GM21717 (cell line): Measurements from ENCODE around the gene PRRX2.

Experiments used
- ATAC-seq: cut with Tn5 transposase; IDR thresholded peaks from one replicate; pipeline ENCODE4 v1.9.1; 2021; ENCODE audit warnings: mild to moderate bottlenecking, moderate library complexity; ENCODE audit not compliant: unreplicated experiment

The PRRX2 gene

DNA sequence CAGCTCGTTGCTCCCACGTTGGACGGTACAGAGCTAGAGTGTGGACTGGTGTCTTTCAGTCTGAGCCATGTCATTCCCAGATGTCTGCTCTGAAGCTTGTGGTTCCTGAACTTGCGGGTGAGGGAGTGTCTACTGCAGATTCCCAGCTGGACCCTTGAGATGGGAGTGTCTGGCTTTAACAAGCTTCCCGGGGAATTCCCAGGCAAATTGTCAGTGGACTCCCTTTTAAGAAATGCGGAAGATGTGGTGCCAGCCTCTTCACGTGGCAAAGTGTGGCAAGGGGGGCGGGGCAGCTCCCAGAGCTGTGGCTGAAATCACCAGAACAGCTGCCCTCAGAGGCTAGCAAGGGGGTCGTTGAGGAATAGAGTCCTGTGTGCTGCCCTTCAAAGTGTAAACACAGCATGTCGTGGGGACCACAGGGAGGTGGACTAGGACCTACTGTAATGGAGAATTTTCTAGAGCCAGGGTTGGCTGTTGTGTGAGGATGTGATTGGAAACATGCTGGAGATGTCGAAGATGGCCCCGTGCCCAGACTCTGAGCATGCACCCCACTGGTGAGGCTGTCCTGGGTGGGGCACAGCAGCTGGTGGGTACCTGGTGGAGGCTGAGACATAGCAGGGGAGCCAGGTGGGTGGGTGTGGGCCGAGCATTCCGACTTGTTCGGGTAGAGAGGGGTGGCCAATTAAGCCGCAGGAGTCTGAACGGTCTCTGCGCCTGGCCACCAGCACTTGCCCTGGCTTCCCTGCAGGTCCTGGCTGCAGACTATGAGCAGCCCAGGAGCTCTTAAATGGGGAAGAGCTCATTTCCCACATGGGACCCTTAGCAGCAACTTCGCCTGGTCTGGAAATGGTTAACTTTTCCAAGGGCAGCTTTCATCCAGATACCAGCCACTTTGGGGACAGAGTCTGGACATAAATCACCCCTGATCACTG lies 37.4 kb downstream of the PRRX2 start:
- ATAC-seq = no peak

DNA sequence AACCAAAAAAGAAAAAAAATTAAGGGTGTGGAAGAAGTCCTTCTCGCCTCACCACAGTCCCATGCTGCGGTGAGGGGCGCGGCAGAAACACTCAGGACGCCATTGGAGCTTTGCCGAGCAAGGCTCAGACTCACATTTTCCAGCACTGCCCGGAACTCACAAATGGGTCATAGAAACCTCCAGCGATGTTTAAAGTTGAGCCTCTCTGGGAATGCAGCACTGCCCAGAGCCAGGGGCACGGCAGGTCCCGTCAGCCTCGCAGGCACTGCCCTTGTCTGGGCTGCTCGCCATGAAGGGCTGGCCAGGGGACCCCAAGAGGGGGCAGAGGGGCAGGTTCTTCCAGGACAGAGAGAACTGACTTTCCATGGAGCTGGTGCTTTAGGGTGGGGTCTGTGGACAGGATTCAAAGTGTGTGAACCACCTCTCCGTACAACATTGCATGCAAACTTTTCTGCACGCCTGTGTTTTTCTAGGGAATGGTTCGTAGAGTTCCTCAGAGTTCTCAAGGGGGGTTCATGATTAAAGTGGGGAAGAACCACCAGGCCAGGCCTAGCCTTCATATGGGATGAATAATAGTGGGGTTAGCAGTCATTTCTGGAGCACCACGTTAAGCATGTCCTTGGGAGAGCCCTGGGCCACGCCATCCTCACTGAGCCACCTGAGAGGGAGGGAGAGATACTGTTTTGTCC lies 38.4 kb downstream of the PRRX2 start:
- no peak for ATAC-seq

DNA sequence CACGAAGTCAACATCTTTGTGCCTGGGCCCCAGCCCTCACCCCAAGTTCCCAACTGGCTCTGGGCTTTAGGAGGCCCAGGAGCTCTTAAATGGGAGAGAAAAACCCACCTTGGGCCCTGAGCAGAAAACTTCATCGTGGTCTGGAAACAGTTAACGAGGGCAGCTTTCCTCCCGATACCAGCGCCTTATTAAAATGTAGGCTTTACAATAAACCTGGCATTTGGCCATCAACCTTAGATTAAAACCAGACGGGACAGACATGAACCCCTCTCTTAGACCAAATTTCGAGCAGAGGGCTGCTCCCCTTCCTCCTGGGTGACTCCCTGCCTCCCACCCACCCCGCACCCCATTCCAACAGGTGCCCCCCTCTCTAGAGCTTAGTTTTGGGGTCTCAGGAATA lies 39.4 kb downstream of the PRRX2 start:
- no peak for ATAC-seq

DNA sequence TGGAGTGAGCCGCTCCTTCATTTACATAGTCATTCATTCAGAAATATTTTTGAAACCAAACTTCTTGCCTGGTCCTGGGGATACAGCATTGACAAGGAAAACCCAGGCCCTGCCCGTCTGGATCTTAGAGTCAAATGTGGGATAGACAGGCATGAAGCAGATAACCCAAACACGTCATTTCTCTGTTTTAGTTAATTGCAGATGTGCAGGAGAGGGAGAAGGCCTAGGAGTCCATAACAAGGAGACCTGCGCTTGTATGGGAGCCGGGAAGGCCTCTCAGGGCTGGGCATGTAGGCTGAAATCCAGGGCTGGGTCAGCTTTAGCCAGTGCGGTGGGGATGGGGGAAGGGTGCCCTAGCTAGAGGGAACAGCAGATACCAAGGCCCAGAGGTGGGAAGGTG lies 43.3 kb downstream of the PRRX2 start:
- ATAC-seq = no peak

DNA sequence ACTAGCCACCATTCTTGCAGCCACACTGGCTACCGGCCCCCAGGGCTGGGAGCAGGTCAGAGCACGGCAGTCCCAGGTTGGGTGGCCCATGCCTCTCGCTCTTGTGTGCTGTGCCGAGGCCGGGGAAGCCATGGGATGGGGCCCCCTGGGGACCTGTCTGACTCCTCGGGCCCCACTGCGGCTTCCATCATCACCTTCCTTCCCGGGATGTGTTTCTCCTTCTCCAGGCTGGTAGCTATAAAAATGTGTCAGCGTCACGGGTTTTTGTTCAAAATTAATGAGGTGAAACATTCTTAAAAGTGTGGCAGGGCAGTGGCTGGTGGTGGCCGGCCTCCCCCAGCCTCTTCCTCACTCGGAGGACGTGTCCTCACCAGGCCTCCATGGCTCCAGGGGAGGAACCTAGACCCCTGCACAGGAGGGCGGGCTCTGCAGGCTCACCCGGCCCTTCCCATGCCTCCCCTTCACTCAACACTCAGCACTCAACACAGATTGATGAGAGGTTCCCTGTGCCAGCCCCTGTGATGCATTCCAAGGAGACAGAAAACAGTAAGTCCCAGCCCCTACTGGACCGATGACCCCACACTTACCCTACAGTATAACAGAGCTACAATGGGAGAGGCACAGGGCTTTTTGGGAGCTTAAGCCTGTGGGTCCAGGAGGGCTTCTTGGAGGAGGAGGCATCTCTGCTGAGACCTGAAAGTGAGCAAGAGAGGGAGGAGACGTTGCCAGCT lies 44.2 kb downstream of the PRRX2 start:
- ATAC-seq = no peak

DNA sequence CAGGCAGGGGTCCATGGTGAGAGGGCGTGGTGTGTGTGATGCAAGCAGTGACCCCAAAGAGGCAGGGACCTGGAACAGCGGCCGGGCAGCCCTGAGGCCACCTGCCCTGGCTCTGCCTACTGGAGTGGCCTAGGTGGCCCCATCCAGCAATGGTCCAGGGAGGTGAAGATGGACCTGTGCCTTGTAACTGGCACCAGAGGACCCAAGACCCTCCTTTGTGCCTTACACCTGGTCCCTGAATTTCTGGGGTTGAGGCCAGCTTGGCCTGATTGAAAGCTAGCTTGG lies 44.7 kb downstream of the PRRX2 start:
- ATAC-seq = no peak

DNA sequence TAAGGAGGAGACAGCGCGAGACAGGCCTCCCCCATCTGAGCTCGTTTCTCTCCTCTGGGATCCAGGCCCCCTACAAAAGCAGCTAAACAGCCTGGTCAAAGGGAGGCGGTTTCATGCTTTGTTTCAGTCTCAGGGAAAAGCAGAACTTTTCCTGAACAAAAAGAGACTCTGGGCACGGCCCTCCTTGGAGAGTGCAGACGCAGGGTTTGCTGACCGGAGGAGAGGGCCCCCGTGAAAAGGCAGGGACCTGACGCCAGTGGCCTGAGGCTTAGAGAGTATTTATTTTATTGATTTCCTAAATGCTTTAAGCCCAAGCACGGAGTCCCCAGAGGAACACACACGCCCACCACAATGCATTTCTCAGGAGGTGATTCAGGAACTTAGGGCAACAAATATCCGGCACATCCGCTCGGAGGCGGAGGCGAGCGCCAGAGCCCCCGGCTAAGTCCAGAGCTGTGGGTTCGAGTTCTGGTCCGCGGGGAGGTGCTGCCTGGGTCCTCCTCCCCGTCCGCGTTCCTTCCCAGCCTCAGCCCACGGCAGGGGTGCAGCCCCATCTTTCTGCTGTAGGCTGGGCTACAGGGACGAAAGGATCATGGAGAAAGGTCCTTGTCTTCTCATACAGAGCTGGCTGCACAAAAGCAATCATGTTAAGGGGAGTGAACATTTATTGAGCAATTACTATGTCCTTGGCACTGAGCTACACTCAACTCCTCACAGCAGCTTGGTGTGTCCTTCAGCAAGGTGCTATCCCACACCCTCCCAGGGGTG lies 47.4 kb downstream of the PRRX2 start:
- no peak for ATAC-seq

DNA sequence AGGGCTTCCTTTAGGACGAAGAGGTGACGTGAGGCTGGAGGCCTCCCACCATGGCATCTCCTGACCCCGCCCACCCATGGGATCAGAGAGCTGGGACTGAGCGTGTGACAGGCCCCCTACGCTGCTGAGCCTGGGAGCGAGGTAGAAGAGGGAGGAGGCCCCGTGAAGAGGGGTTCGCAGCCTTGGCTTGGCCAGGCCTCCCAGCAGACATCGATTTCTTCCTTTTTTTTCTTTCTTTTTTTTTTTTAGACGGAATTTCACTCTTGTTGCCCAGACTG lies 47.9 kb downstream of the PRRX2 start:
- no peak for ATAC-seq

DNA sequence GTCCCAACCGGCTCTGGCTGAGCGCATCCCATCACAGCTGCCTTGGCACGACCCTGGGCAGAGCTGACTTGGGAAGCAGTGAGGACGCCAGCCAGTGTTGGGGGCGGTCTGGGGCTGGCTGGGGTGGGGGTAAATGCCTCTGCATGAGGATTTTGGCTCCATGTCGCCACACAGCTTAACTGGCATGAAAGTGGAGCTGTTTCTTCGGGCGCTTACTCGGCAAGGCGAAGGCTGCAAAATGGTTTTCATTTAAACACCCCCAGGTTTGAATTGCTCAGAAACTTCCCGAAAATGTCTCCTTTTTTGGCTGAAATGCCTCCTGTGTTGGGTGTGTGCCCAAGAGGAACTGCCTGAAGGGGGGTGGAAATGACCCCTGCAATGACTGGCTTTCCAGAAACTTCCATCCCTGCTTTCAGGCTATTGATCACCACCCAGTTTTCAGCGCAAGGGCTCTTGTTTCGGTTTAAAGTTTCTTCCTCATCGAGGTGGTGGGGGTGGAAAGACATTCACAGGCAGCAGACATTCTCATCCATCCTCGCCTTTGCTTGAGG lies 49.1 kb downstream of the PRRX2 start:
- no peak for ATAC-seq

DNA sequence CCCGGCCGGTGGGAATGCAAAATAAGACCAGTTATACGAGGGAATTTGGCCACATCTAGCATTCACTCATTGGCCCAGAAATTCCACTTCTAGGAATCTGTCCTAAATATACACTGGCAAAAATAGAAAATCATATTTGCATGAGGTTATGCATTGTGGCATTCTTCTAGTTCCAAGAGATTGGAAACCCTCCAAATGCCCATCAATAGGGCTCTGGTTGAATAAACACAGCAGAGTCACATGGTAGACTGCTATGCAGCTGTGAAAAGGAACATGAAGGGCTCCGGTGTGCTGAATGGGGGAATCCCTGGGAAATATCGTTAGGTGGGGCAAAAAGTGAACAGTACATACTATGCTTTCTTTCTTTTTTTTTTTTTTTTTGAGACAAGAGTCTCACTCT lies 50.6 kb downstream of the PRRX2 start:
- no peak for ATAC-seq

DNA sequence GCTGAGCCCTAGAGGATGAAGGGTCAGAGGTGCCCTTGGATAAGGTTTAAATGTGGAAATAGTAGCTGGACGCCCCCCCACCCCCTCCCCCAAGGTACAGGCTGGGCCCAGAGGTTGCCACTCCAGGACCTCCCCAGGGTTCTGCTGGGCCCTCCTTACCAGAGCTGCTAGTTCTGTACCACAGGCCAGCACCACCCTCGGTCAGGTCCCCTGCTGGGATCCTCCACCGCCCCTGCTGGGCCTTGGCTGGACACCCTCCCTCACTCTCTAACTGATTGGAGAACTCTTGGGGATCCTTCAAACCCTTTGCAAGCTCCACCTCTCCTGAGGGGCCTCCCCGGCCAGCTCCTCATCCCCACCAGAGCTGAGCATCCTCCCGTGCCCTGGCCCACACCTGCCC lies 52.5 kb downstream of the PRRX2 start:
- no peak for ATAC-seq

DNA sequence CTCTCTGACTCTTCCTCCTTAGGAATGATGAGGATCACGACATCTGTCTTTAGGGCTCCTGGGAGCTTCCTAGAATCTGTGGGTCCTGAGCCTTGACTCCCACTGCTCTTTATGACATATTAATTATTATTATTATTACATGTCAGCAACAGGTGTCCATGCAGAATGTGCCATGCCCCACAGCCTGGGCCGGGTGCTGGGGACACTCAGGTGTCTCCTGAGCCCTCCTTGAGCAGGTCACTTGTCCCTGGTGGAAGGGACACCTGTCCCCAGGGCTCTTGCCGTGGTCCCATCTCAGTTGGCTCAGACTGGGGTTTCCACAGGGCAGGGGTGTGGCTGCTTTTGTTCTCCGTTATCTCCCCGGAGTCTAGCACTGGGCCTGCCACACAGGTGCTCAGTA lies 53.2 kb downstream of the PRRX2 start:
- ATAC-seq = no peak

DNA sequence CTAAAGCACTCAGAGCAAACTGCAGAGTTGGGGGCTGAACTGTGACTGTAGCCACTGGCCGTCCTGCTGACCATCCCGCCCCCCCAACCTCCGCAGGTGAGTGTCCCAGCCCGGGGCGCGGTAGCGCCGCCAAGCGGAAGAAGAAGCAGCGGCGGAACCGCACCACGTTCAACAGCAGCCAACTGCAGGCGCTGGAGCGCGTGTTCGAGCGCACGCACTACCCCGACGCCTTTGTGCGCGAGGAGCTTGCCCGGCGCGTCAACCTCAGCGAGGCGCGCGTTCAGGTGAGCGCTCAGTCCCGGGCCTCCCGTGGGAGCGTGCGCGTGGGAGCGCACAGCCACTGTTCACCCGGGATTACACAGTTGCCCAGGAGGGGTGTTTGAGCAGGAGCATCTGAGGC lies 53.7 kb downstream of the PRRX2 start:
- ATAC-seq = no peak

DNA sequence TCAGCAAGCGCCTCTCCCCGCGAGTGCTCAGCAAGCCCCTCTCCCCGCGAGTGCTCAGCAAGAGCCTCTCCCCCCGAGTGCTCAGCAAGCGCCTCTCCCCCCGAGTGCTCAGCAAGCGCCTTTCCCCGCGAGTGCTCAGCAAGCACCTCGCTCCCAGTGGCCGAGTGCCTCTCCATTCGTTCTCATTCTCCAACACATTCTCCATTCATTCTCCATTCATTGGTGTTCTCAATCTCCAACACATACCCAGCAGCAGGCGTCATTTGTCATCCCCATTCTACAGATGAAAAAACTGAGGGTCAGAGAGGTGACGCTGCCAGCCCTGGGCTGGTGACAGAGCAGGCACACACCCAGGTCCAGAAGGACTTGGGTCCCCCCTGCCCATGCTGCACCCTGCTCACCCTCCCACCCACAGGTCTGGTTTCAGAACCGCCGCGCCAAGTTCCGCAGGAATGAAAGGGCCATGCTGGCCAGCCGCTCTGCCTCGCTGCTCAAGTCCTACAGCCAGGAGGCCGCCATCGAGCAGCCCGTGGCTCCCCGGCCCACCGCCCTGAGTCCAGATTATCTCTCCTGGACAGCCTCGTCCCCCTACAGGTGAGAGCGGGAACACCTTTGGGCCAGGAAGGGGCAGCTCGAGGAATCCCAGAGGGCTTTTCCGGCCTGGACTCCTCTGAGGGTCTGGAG lies 54.9 kb downstream of the PRRX2 start:
- ATAC-seq = no peak

DNA sequence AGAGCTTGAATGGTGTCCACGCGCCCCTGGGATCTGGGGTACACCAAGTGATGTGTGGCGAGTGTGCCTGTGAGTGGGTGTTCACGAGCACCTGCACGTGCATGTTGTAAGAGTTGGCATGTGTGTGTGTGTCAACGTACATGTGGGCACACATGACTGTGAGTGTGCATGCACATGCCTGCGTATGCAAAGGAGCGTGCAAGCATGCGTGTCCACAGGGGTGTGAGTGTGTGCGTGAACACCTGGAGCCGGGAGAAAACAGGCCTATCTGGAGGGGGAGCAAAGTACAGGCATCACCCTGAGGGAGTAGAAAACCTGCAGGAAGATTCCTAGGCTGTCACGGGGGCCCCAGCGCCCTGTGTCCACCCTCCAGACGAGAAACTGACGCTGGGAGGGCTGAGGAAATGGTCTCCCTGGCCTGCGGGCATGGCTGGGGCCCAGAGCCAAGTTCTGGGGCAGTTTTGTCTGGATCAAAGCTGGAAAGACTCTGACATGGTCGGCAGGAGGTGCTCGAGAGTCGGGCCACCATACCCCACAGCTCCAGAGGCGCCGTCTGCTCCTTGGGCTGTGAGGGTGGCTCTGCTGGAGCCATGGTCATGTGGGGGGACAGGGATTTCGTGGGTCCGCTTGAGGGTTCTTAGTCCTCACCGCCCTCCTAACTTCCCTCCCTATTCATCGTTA lies 55.6 kb downstream of the PRRX2 start:
- no peak for ATAC-seq

DNA sequence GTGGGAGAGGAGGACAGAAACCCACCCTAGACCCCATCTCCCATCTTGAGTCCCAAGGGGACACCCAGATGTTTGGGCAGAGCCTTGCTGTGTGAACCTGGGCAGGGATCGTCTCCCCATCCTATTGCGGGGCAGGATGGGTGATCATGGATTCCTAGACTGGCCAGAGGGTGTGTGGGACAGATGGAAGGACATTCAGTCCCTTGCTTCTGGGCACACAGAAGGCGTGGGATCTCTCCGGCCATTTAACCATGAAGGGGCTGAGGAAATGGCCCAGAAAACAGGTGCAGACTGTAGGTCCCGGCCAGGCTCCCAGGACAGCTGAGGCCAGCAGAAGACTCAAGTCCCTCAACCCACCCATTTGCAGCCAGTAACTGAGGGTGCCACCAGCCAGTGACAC lies 57.5 kb downstream of the PRRX2 start:
- ATAC-seq = no peak

DNA sequence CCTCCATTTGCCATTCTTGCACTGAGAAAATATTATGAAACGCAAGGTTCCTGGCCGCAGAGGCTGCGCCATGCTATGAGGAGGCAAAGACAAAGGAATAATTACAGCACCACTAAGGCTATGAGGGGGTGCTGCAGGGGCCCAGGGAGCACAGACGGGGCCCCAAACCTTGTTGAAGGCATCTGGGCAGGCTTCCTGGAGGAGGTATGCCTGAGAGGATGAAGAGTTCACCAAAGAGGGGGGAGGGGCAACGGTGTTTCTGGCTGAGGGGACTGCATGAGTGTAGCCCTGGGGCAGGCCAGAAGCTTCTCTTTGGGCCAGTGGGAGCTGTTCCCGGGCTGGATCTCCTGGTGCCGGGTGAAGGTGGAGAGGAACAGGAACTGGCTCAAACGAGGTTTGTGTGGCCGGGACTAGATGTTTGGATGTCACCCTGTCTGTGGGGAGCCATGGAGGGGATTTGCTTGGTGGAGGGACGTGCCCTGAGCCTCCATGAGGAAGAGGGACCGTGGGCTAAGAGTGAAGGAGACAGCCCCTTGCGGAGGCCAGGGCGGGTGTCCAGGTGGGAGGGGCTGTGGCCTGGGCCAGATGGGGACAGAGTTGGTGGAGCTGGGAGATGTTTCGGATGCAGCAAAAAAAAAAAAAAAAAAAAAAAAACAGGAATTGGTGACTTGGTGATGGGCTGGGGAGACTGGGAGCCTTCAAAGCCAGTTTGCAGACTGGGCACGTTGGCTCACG lies 59.2 kb downstream of the PRRX2 start:
- ATAC-seq = no peak

DNA sequence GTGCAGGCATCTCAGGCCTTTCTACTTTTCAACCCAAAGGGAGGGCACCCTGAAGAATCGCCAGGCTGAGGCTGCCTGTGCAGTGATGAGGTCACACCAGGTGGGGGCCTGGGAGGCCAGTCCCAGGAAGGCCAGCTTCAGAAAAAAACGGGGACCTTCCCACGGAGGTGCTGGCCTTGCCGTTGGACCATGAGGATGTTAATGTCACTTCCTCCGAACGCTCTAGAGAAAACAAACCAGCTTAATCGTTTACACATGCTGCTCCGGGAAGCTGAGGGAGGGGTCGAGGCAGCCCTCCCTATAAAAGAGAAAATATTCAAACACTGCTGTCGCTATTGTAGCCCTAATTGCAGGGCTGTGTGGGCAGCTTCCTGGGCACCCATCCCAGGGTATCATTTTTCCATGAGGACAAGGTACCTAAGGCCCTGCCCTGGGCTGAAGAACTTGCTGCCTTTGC lies 60.4 kb downstream of the PRRX2 start:
- ATAC-seq = no peak
